IPS-NIHi11 (cell line): ENCODE measurements around the gene CDH13.
A peak's percentile ranks its signal among the peaks of the same experiment; 100 is the strongest.
"Not testable (repeated sequence)": the region's sequence is repeated elsewhere in the genome, so short reads cannot be mapped to it uniquely, and the experiment has no call there.

Source experiments
- DNase-seq: peaks from one replicate; pipeline ENCODE4 v3.0.0; 2012; ENCODE audit warnings: mixed read lengths, low spot score

CDH13 gene

GRCh38 chr16:82888591-82889001 is 261.8 kb downstream of the CDH13 start:
- DNase-seq = peak; percentile 17

GRCh38 chr16:82891424-82891823 is 264.7 kb downstream of the CDH13 start:
- DNase-seq = no peak

- DNase-seq = no peak
Measured at GRCh38 chr16:82891918-82892317, 265.1 kb downstream of the CDH13 start.

GRCh38 chr16:82892324-82892723 is 265.6 kb downstream of the CDH13 start:
- DNase-seq = no peak

- DNase-seq = no peak
Measured at GRCh38 chr16:82895843-82896242, 269.1 kb downstream of the CDH13 start.

GRCh38 chr16:82899006-82899405 is 272.2 kb downstream of the CDH13 start:
- no peak for DNase-seq

- DNase-seq = no peak
Measured at GRCh38 chr16:82899731-82900450, 273.1 kb downstream of the CDH13 start.

- DNase-seq = no peak
Measured at GRCh38 chr16:82900559-82900958, 273.8 kb downstream of the CDH13 start.

- DNase-seq = no peak
Measured at GRCh38 chr16:82911925-82912324, 285.2 kb downstream of the CDH13 start.

GRCh38 chr16:82915139-82915824 is 288.5 kb downstream of the CDH13 start:
- DNase-seq = no peak

- DNase-seq = no peak
Measured at GRCh38 chr16:82917886-82918595, 291.3 kb downstream of the CDH13 start.

GRCh38 chr16:82924075-82924854 is 297.5 kb downstream of the CDH13 start:
- DNase-seq = no peak

- no peak for DNase-seq
Measured at GRCh38 chr16:82926500-82926899, 299.7 kb downstream of the CDH13 start.

GRCh38 chr16:82933933-82934332 is 307.2 kb downstream of the CDH13 start:
- not testable (repeated sequence) for DNase-seq

GRCh38 chr16:82935766-82936165 is 309.0 kb downstream of the CDH13 start:
- no peak for DNase-seq

- DNase-seq = no peak
Measured at GRCh38 chr16:82936941-82937551, 310.3 kb downstream of the CDH13 start.

GRCh38 chr16:82937926-82938520 is 311.3 kb downstream of the CDH13 start:
- DNase-seq = no peak

- no peak for DNase-seq
Measured at GRCh38 chr16:82943371-82943770, 316.6 kb downstream of the CDH13 start.

GRCh38 chr16:82945420-82946101 is 318.8 kb downstream of the CDH13 start:
- no peak for DNase-seq

GRCh38 chr16:82947698-82948097 is 320.9 kb downstream of the CDH13 start:
- no peak for DNase-seq

GRCh38 chr16:82949016-82949415 is 322.2 kb downstream of the CDH13 start:
- no peak for DNase-seq
